ENCODE measurements around the gene HSFX2.
"Not testable (repeated sequence)": the region's sequence is repeated elsewhere in the genome, so short reads cannot be mapped to it uniquely, and the experiment has no call there.

HSFX2 gene

DNA sequence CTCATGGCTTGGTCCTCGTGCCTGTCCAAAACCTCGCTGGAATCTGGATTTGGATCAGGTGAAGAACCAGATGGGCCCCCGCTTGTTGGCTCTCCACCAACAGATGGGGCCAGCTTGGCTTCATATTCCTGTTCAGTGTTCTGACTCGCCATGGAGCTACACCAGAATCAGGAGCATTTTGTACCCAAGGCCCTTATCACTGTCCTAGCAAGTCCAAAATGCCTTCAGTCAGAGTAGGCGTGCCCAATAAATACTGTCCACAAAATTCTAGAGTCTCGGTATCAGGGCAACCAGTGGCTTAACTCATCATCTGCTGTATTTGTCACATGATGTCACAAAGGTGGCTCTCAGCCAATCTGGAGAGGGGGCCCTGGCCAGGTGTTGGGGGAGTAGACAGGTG is 45.4 kb downstream of the HSFX2 start, which contains the start of gene HSFX3:
TSS of gene HSFX3 (minus strand) at position 224 of the 400 bp plus-strand sequence. CDS start at position 152, 72 bp downstream.
- H3K36me3 ChIP-seq; H3K27me3 ChIP-seq (ENCODE audit: insufficient read depth, low read depth, severe bottlenecking); H3K4me3 ChIP-seq (ENCODE audit: low read depth, low read length); H3K9me3 ChIP-seq (ENCODE audit: severe bottlenecking); DNase-seq; H3K27ac ChIP-seq: not testable (repeated sequence)

DNA sequence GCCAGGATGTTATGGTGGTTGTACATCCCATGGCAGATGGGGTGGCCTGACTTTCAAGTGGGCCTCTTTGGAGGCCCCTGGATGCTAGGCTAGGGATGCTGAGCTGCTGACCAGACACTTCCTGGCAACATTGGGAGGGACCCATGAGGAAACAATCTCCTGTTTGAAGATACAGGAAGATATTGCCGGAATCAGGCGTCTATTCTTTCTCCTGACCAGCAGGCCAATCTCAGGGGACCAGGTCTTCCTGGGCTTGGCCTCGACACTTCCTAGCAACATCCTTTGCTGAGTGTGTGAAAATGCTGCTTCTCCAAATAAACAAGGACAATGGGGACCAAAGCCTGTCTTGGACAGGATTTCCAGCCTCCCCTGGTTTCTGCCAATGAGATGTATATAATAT is 47.3 kb downstream of the HSFX2 start:
- H3K9me3 ChIP-seq (ENCODE audit: severe bottlenecking); H3K27me3 ChIP-seq (ENCODE audit: insufficient read depth, low read depth, severe bottlenecking); DNase-seq; H3K4me3 ChIP-seq (ENCODE audit: low read depth, low read length); H3K27ac ChIP-seq; H3K36me3 ChIP-seq: not testable (repeated sequence)

DNA sequence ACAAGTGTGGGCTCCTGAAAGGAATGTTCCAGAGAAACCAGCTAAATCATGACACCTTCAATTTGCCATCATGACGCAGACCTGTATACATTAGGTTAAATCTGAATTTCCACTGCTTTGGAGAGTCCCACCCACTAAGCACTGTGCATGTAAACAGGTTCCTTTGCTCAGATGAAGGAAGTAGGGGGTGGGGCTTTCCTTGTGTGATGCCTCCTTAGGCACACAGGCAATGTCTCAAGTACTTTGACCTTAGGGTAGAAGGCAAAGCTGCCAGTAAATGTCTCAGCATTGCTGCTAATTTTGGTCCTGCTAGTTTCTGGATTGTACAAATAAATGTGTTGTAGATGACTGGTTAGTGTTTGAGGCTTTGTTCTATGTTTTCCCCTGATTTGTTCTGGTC is 48.2 kb downstream of the HSFX2 start:
- DNase-seq; H3K9me3 ChIP-seq (ENCODE audit: severe bottlenecking); H3K27ac ChIP-seq; H3K4me3 ChIP-seq (ENCODE audit: low read depth, low read length); H3K36me3 ChIP-seq; H3K27me3 ChIP-seq (ENCODE audit: insufficient read depth, low read depth, severe bottlenecking): not testable (repeated sequence)

DNA sequence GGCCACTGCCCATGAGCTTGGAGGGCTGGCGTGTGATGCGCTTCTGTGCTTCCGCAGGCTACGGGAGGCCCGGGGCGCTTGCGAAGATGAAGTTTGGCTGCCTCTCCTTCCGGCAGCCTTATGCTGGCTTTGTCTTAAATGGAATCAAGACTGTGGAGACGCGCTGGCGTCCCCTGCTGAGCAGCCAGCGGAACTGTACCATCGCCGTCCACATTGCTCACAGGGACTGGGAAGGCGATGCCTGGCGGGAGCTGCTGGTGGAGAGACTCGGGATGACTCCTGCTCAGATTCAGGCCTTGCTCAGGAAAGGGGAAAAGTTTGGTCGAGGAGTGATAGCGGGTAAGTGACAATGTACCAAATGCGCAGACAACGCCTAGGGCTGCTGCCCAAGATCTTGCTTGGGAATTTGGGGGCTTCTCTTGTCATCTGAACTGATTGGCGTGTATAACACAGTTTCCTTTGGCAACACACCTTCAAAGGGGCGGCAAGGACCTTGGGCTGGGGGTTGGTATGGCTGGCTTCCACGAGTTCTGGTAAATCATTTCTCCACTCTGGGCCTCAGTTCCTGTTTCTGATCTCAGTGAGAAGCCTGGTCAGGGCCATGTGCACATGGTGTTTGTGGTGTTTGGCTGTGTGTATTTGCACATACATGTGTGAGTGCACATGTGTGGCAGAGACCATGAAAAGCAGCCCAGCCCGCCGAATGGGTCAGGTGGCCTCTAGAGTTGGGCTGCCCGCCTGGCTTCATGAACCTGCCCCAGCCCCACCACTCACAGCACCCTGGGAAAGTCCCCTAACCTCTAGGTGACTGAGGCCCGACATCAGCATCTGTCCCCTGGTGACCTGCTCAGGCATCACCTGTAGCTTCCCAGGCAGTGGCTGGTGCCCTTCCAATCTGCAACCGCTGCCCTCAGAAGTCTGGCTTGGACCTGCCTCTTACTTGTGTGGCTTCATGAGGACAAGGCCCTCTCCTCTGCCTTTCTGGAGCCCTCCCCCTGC is 49.3 kb downstream of the HSFX2 start:
- H3K4me3 ChIP-seq (ENCODE audit: low read depth, low read length) = not testable (repeated sequence)
- DNase-seq = peak; percentile 44
- TF ChIP-seq, protein P1, sequence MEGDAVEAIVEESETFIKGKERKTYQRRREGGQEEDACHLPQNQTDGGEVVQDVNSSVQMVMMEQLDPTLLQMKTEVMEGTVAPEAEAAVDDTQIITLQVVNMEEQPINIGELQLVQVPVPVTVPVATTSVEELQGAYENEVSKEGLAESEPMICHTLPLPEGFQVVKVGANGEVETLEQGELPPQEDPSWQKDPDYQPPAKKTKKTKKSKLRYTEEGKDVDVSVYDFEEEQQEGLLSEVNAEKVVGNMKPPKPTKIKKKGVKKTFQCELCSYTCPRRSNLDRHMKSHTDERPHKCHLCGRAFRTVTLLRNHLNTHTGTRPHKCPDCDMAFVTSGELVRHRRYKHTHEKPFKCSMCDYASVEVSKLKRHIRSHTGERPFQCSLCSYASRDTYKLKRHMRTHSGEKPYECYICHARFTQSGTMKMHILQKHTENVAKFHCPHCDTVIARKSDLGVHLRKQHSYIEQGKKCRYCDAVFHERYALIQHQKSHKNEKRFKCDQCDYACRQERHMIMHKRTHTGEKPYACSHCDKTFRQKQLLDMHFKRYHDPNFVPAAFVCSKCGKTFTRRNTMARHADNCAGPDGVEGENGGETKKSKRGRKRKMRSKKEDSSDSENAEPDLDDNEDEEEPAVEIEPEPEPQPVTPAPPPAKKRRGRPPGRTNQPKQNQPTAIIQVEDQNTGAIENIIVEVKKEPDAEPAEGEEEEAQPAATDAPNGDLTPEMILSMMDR (IDR thresholded peaks at IDR 0.05; ENCODE audit: low read depth, low read length) = peak; percentile 34; the same call in 1 of the 2 replicates

More for the DNA sequence above, 49.3 kb downstream of the HSFX2 start:
- not testable (repeated sequence) for H3K36me3 ChIP-seq; H3K27me3 ChIP-seq (ENCODE audit: insufficient read depth, low read depth, severe bottlenecking); H3K9me3 ChIP-seq (ENCODE audit: severe bottlenecking); H3K27ac ChIP-seq

Measured in WERI-Rb-1 (cell line).